ENCODE measurements around the gene CUL4A. TPM values are rescaled to one million over a fixed set of nuclear protein-coding genes. Genes with fewer than 3 reads are reported as not detected.
A peak's percentile ranks its signal among the peaks of the same experiment; 100 is the strongest.
"Not testable (repeated sequence)": the region's sequence is repeated elsewhere in the genome, so short reads cannot be mapped to it uniquely, and the experiment has no call there.

Gene CUL4A
- total RNA-seq (2014; rRNA removed; shearing (Covaris generic)) = 93.0 and 197 TPM in 2 replicates
- 65.9 and 67.3 TPM in 2 replicates for polyA plus RNA-seq (2016; fragmentation: Nextera tagmentation; extraction: Ambion mirVana)

- no peaks in the 10 kb centered on the region for H3K27me3 ChIP-seq (replicated peaks; ENCODE audit: insufficient read depth)
- H3F3A ChIP-seq (ENCODE audit: insufficient read depth) = peaks cover 33% of the 10 kb centered on the region
- peak within 1 kb of the TSS; percentile 95 for H3K4me2 ChIP-seq (ENCODE audit: unreplicated experiment)
- peak; percentile 95 for DNase-seq
- peak within 1 kb of the TSS; percentile 98 for H3K9ac ChIP-seq
- H3K4me1 ChIP-seq (ENCODE audit: insufficient read depth) = peaks cover 41% of the 10 kb centered on the region
- TF ChIP-seq EZH2phosphoT487 (IDR thresholded peaks at IDR 0.05; ENCODE audit: insufficient read depth, low read depth) (no peak), EZH2 (IDR thresholded peaks at IDR 0.05; ENCODE audit: insufficient read depth, poor library complexity, severe bottlenecking) (no peak)
- H3K9me2 ChIP-seq (ENCODE audit: insufficient read depth) = no peaks in the 10 kb centered on the region
- H3K9me3 ChIP-seq (ENCODE audit: low read depth) = no peaks in the 10 kb centered on the region
- H4K20me1 ChIP-seq (ENCODE audit: insufficient read depth) = peaks cover 21% of the 10 kb centered on the region
- H2AFZ ChIP-seq = peak within 1 kb of the TSS; percentile 70
- in situ Hi-C loops (cut with MboI) = no loop called here
- WGBS, 2 experiments (ENCODE audit: low coverage in 1 of 2, low lambda C conversion rate in 2 of 2, missing lambda C conversion rate in 2 of 2) = 1 to 3% methylated on average over 9 to 28 of the region's 66 CpGs
- peaks cover 83% of the 10 kb centered on the region for H3K79me2 ChIP-seq (ENCODE audit: insufficient read depth)
- peak within 1 kb of the TSS; percentile 95 for H3K4me3 ChIP-seq
- H3K27ac ChIP-seq = peak within 1 kb of the TSS; percentile 97
- H3K36me3 ChIP-seq (ENCODE audit: low read depth) = peaks cover 9% of the 10 kb centered on the region; the same call in 1 of the 2 replicates
These were observed at the start of gene CUL4A for GRCh38 chr13:113209336-113209758. Gene CUL4A (plus strand): TSS chr13:113209613. CDS start chr13:113209628, 15 bp downstream.

- no peak overlapping the region for H3K9ac ChIP-seq
- no peaks in the 10 kb centered on the region for H4K20me1 ChIP-seq (ENCODE audit: insufficient read depth)
- no peaks in the 10 kb centered on the region; the same call in none of the 2 replicates for H3K27me3 ChIP-seq (replicated peaks; ENCODE audit: insufficient read depth)
- H3K79me2 ChIP-seq (ENCODE audit: insufficient read depth) = no peaks in the 10 kb centered on the region
- H3F3A ChIP-seq (ENCODE audit: insufficient read depth) = peaks cover 8% of the 10 kb centered on the region; the same call in 1 of the 2 replicates
- no peak overlapping the region for H3K4me3 ChIP-seq
- H2AFZ ChIP-seq = no peak overlapping the region
- in situ Hi-C loops (cut with MboI) = no loop called here
- H3K9me3 ChIP-seq (ENCODE audit: low read depth) = no peaks in the 10 kb centered on the region
- WGBS, 2 experiments (ENCODE audit: low coverage in 1 of 2, low lambda C conversion rate in 2 of 2, missing lambda C conversion rate in 2 of 2) = 72 to 74% methylated on average over 19 to 20 of the region's 20 CpGs
- no peaks in the 10 kb centered on the region for H3K4me1 ChIP-seq (ENCODE audit: insufficient read depth)
- no peaks in the 10 kb centered on the region for H3K36me3 ChIP-seq (ENCODE audit: low read depth)
- no peak overlapping the region for H3K4me2 ChIP-seq (ENCODE audit: unreplicated experiment)
- no peak for TF ChIP-seq EZH2phosphoT487 (IDR thresholded peaks at IDR 0.05; ENCODE audit: insufficient read depth, low read depth)
- no peak for TF ChIP-seq EZH2 (IDR thresholded peaks at IDR 0.05; ENCODE audit: insufficient read depth, poor library complexity, severe bottlenecking)
- H3K9me2 ChIP-seq (ENCODE audit: insufficient read depth) = no peaks in the 10 kb centered on the region
- H3K27ac ChIP-seq = no peak overlapping the region
- no peak for DNase-seq
These were observed 49.7 kb upstream of the CUL4A start for GRCh38 chr13:113159701-113160100.

GRCh38 chr13:113160983-113161382 is 48.4 kb upstream of the CUL4A start:
- no peak overlapping the region for H2AFZ ChIP-seq
- 62 to 65% methylated on average over 12 of the region's 12 CpGs for WGBS, 2 experiments (ENCODE audit: low coverage in 1 of 2, low lambda C conversion rate in 2 of 2, missing lambda C conversion rate in 2 of 2)
- no peak overlapping the region for H3K4me3 ChIP-seq
- no peak for DNase-seq
- no peaks in the 10 kb centered on the region for H3F3A ChIP-seq (ENCODE audit: insufficient read depth)
- H3K9me2 ChIP-seq (ENCODE audit: insufficient read depth) = no peaks in the 10 kb centered on the region
- H3K4me1 ChIP-seq (ENCODE audit: insufficient read depth) = no peaks in the 10 kb centered on the region
- in situ Hi-C loops (cut with MboI) = no loop called here
- H3K79me2 ChIP-seq (ENCODE audit: insufficient read depth) = no peaks in the 10 kb centered on the region
- TF ChIP-seq EZH2 (IDR thresholded peaks at IDR 0.05; ENCODE audit: insufficient read depth, poor library complexity, severe bottlenecking) (no peak), EZH2phosphoT487 (IDR thresholded peaks at IDR 0.05; ENCODE audit: insufficient read depth, low read depth) (no peak)
- H4K20me1 ChIP-seq (ENCODE audit: insufficient read depth) = no peaks in the 10 kb centered on the region
- no peaks in the 10 kb centered on the region for H3K36me3 ChIP-seq (ENCODE audit: low read depth)
- H3K27me3 ChIP-seq (replicated peaks; ENCODE audit: insufficient read depth) = no peaks in the 10 kb centered on the region; the same call in none of the 2 replicates
- no peak overlapping the region for H3K4me2 ChIP-seq (ENCODE audit: unreplicated experiment)
- H3K9me3 ChIP-seq (ENCODE audit: low read depth) = no peaks in the 10 kb centered on the region
- H3K9ac ChIP-seq = no peak overlapping the region
- H3K27ac ChIP-seq = no peak overlapping the region

GRCh38 chr13:113161433-113161832 is 48.0 kb upstream of the CUL4A start:
- in situ Hi-C loops (cut with MboI) = no loop called here
- no peak overlapping the region for H3K4me3 ChIP-seq
- 41 to 49% methylated on average over 9 to 15 of the region's 16 CpGs for WGBS, 2 experiments (ENCODE audit: low coverage in 1 of 2, low lambda C conversion rate in 2 of 2, missing lambda C conversion rate in 2 of 2)

GRCh38 chr13:113161975-113162374 is 47.4 kb upstream of the CUL4A start:
- H3K27me3 ChIP-seq (replicated peaks; ENCODE audit: insufficient read depth); DNase-seq; H3K36me3 ChIP-seq (ENCODE audit: low read depth); H3K79me2 ChIP-seq (ENCODE audit: insufficient read depth); H3F3A ChIP-seq (ENCODE audit: insufficient read depth); H3K4me2 ChIP-seq (ENCODE audit: unreplicated experiment); H3K4me1 ChIP-seq (ENCODE audit: insufficient read depth); H3K9me3 ChIP-seq (ENCODE audit: low read depth); H2AFZ ChIP-seq; H3K9me2 ChIP-seq (ENCODE audit: insufficient read depth); H3K4me3 ChIP-seq; in situ Hi-C loops (cut with MboI); H3K27ac ChIP-seq; H3K9ac ChIP-seq; H4K20me1 ChIP-seq (ENCODE audit: insufficient read depth): not testable (repeated sequence)
- 37% methylated on average over 10 of the region's 13 CpGs; no CpG with 5 or more reads in 1 of the 2 experiments for WGBS, 2 experiments (ENCODE audit: low coverage in 1 of 2, low lambda C conversion rate in 2 of 2, missing lambda C conversion rate in 2 of 2)

More at GRCh38 chr13:113161433-113161832, 48.0 kb upstream of the CUL4A start:
- H3K9ac ChIP-seq = no peak overlapping the region
- H3K9me3 ChIP-seq (ENCODE audit: low read depth) = no peaks in the 10 kb centered on the region
- no peak overlapping the region for H2AFZ ChIP-seq
- H3K9me2 ChIP-seq (ENCODE audit: insufficient read depth) = no peaks in the 10 kb centered on the region
- H3K79me2 ChIP-seq (ENCODE audit: insufficient read depth) = no peaks in the 10 kb centered on the region
- no peak for DNase-seq
- TF ChIP-seq EZH2 (IDR thresholded peaks at IDR 0.05; ENCODE audit: insufficient read depth, poor library complexity, severe bottlenecking) (no peak), EZH2phosphoT487 (IDR thresholded peaks at IDR 0.05; ENCODE audit: insufficient read depth, low read depth) (no peak)
- no peaks in the 10 kb centered on the region for H4K20me1 ChIP-seq (ENCODE audit: insufficient read depth)
- H3K4me2 ChIP-seq (ENCODE audit: unreplicated experiment) = no peak overlapping the region
- H3K36me3 ChIP-seq (ENCODE audit: low read depth) = no peaks in the 10 kb centered on the region
- H3K27me3 ChIP-seq (replicated peaks; ENCODE audit: insufficient read depth) = no peaks in the 10 kb centered on the region; the same call in none of the 2 replicates
- no peaks in the 10 kb centered on the region for H3K4me1 ChIP-seq (ENCODE audit: insufficient read depth)
- no peaks in the 10 kb centered on the region for H3F3A ChIP-seq (ENCODE audit: insufficient read depth)
- no peak overlapping the region for H3K27ac ChIP-seq
